Loucy (cell line): ENCODE results near the gene ZNF516.

ENCODE experiments used
- EZH2phosphoT487 ChIP-seq: fragments of 200-600 bp; IDR thresholded peaks from 2 replicates; pipeline ENCODE4 v1.6.1; 2018; ENCODE audit warnings: antibody characterized with exemption, mild to moderate bottlenecking, moderate library complexity, borderline replicate concordance
- TF ChIP-seq, protein P1 (sequence below): fragments of 200-600 bp; sonication (generic); conservative IDR thresholded peaks from 2 replicates; pipeline ENCODE4 v1.5.1; 2014; ENCODE audit warnings: mild to moderate bottlenecking, antibody characterized with exemption, low read length

DNA sequence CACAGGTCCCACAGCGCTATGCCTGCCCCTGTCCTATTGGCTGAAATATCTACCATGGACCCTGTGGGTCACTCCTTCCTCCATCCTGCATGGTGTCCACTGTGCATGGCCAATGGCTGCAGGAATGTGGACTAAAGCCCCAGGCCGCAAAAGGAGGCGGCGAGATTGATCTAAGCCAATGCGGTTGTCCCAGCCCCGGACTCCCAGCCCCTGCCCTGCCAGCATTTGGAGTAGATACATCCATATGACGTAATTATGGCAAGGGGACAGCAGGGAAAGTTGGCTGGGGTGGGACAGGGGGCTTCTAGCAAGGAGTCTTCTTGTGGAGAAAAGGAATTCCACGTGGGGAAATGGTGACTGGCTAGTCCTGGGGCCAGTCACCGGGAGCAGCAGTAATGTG is 11.4 kb upstream of the ZNF516 start:
- TF ChIP-seq, protein P1, sequence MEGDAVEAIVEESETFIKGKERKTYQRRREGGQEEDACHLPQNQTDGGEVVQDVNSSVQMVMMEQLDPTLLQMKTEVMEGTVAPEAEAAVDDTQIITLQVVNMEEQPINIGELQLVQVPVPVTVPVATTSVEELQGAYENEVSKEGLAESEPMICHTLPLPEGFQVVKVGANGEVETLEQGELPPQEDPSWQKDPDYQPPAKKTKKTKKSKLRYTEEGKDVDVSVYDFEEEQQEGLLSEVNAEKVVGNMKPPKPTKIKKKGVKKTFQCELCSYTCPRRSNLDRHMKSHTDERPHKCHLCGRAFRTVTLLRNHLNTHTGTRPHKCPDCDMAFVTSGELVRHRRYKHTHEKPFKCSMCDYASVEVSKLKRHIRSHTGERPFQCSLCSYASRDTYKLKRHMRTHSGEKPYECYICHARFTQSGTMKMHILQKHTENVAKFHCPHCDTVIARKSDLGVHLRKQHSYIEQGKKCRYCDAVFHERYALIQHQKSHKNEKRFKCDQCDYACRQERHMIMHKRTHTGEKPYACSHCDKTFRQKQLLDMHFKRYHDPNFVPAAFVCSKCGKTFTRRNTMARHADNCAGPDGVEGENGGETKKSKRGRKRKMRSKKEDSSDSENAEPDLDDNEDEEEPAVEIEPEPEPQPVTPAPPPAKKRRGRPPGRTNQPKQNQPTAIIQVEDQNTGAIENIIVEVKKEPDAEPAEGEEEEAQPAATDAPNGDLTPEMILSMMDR: no peak
- no peak for TF ChIP-seq EZH2phosphoT487
